ENCODE measurements around the gene MRAP2. TPM values are rescaled to one million over a fixed set of nuclear protein-coding genes. Genes with fewer than 3 reads are reported as not detected.

MRAP2 gene
- total and polyA plus RNA-seq, 2 donors (not counting 1 experiment from before 2014, with no cell fraction given): 0.03 to 0.17 TPM

DNA sequence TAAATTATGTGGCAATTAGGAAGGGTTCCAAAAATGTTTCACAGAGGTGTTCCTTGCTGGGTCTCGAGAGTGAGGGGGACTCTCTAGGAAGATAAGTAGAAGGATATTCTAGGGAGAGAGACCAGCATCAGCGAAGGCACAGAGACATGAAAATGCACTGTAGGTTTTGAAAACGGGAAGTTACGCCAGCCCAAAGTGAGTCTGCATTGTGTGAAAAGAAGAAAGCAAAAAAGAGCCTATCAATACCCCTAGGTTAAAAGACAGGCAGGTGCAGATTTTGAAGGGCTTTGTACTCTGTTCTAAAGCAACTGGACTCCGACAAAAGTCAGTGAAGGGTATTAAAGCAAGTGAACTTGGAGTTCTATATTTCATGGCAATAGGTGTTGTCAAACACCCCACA lies 25.7 kb upstream of the MRAP2 start:
- no peak for DNase-seq (ENCODE audit: low read depth in 2 of 2)
- TF ChIP-seq, protein P1, sequence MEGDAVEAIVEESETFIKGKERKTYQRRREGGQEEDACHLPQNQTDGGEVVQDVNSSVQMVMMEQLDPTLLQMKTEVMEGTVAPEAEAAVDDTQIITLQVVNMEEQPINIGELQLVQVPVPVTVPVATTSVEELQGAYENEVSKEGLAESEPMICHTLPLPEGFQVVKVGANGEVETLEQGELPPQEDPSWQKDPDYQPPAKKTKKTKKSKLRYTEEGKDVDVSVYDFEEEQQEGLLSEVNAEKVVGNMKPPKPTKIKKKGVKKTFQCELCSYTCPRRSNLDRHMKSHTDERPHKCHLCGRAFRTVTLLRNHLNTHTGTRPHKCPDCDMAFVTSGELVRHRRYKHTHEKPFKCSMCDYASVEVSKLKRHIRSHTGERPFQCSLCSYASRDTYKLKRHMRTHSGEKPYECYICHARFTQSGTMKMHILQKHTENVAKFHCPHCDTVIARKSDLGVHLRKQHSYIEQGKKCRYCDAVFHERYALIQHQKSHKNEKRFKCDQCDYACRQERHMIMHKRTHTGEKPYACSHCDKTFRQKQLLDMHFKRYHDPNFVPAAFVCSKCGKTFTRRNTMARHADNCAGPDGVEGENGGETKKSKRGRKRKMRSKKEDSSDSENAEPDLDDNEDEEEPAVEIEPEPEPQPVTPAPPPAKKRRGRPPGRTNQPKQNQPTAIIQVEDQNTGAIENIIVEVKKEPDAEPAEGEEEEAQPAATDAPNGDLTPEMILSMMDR (conservative IDR thresholded peaks at IDR 0.05 in 1 of 2, IDR thresholded peaks at IDR 0.05 in 1 of 2; ENCODE audit: low read depth in 1 of 2, low read length in 2 of 2): no peak
- no peak for TF ChIP-seq EZH2 (IDR thresholded peaks at IDR 0.05; ENCODE audit: low read length, missing control alignments)
- Histone ChIP-seq H3K27ac (ENCODE audit: insufficient read depth, low read length) (no peak overlapping the region), H3K36me3 (ENCODE audit: control insufficient read depth, insufficient read depth, low read length) (no peaks in the 10 kb centered on the region), H4K20me1 (ENCODE audit: control insufficient read depth, extremely low read depth, insufficient read depth, low read length) (no peaks in the 10 kb centered on the region), H2AFZ (ENCODE audit: low read length) (no peak overlapping the region), H3K4me1 (ENCODE audit: control insufficient read depth, extremely low read depth, insufficient read depth, low read length) (no peaks in the 10 kb centered on the region), H3K4me3 (replicated peaks in 1 of 4; ENCODE audit: control extremely low read depth in 1 of 4, insufficient read depth in 1 of 4, low read depth in 3 of 4, low read length in 4 of 4) (no peak overlapping the region), H3K27me3 (ENCODE audit: control insufficient read depth, insufficient read depth, low read length) (no peaks in the 10 kb centered on the region), H3K4me2 (ENCODE audit: extremely low read depth, insufficient read depth, low read length) (no peak overlapping the region), H3K9ac (ENCODE audit: insufficient read depth, low read length) (no peak overlapping the region), H3K9me3 (ENCODE audit: control insufficient read depth, insufficient read depth, low read depth, low read length) (no peaks in the 10 kb centered on the region), H3K79me2 (ENCODE audit: control insufficient read depth, insufficient read depth, low read length) (no peaks in the 10 kb centered on the region)

DNA sequence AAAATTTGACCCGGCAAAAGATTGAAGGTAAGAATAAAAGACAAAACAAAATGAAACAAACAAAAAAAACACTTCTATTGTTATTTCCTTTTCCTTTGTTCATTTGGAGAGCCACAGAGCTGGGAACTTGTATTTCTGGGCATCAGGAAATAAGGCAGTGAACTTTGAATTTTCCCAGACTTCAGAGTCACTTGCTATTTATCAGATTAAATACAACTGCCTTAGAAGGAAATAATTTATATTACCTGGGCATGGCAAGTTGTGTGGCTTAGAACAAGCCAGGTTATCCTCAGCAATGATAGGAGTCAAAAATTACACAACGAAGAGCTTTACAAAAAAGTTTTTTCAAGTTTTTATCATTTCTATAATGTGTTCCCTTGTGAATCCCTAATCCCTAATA lies 20.2 kb upstream of the MRAP2 start:
- H3K36me3 ChIP-seq (ENCODE audit: control insufficient read depth, insufficient read depth, low read length): no peaks in the 10 kb centered on the region
- no peaks in the 10 kb centered on the region for H3K79me2 ChIP-seq (ENCODE audit: control insufficient read depth, insufficient read depth, low read length)
- no peak for DNase-seq (ENCODE audit: low read depth in 2 of 2)
- TF ChIP-seq, protein P1 (conservative IDR thresholded peaks at IDR 0.05 in 1 of 2, IDR thresholded peaks at IDR 0.05 in 1 of 2; ENCODE audit: low read depth in 1 of 2, low read length in 2 of 2): no peak
- no peak for TF ChIP-seq EZH2 (IDR thresholded peaks at IDR 0.05; ENCODE audit: low read length, missing control alignments)
- H3K9ac ChIP-seq (ENCODE audit: insufficient read depth, low read length): no peak overlapping the region
- H3K27me3 ChIP-seq (ENCODE audit: control insufficient read depth, insufficient read depth, low read length): no peaks in the 10 kb centered on the region
- H3K4me3 ChIP-seq (replicated peaks in 1 of 4; ENCODE audit: control extremely low read depth in 1 of 4, insufficient read depth in 1 of 4, low read depth in 3 of 4, low read length in 4 of 4): no peak overlapping the region
- no peak overlapping the region for H2AFZ ChIP-seq (ENCODE audit: low read length)
- no peaks in the 10 kb centered on the region for H3K4me1 ChIP-seq (ENCODE audit: control insufficient read depth, extremely low read depth, insufficient read depth, low read length)
- H3K27ac ChIP-seq (ENCODE audit: insufficient read depth, low read length): no peak overlapping the region
- H3K9me3 ChIP-seq (ENCODE audit: control insufficient read depth, insufficient read depth, low read depth, low read length): no peaks in the 10 kb centered on the region
- H4K20me1 ChIP-seq (ENCODE audit: control insufficient read depth, extremely low read depth, insufficient read depth, low read length): no peaks in the 10 kb centered on the region
- H3K4me2 ChIP-seq (ENCODE audit: extremely low read depth, insufficient read depth, low read length): no peak overlapping the region

DNA sequence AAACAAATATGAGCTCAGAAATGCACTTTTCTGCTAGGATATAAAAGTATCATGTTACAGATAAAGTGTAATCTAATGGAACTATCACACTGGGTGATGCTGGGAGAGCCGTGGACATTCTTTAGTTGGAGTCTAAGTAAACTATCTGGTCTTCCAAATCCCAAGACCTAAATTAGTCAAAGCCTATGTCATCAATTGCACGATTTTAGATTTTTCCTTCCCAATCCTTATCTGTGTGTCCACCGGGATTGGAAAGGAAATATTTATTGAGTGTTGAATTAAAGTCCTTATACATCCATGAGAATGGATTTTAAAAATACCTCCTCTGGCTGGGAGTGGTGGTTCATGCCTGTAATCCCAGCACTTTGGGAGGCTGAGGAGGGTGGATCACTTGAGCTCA lies 19.6 kb upstream of the MRAP2 start:
- H3K4me2 ChIP-seq (ENCODE audit: extremely low read depth, insufficient read depth, low read length): no peak overlapping the region
- H3K9ac ChIP-seq (ENCODE audit: insufficient read depth, low read length): no peak overlapping the region
- no peak for DNase-seq (ENCODE audit: low read depth in 2 of 2)
- H4K20me1 ChIP-seq (ENCODE audit: control insufficient read depth, extremely low read depth, insufficient read depth, low read length): no peaks in the 10 kb centered on the region
- no peaks in the 10 kb centered on the region for H3K4me1 ChIP-seq (ENCODE audit: control insufficient read depth, extremely low read depth, insufficient read depth, low read length)
- TF ChIP-seq, protein P1 (conservative IDR thresholded peaks at IDR 0.05 in 1 of 2, IDR thresholded peaks at IDR 0.05 in 1 of 2; ENCODE audit: low read depth in 1 of 2, low read length in 2 of 2): no peak
- TF ChIP-seq EZH2 (IDR thresholded peaks at IDR 0.05; ENCODE audit: low read length, missing control alignments): no peak
- no peaks in the 10 kb centered on the region for H3K36me3 ChIP-seq (ENCODE audit: control insufficient read depth, insufficient read depth, low read length)
- no peak overlapping the region for H3K4me3 ChIP-seq (replicated peaks in 1 of 4; ENCODE audit: control extremely low read depth in 1 of 4, insufficient read depth in 1 of 4, low read depth in 3 of 4, low read length in 4 of 4)
- H2AFZ ChIP-seq (ENCODE audit: low read length): no peak overlapping the region
- H3K27ac ChIP-seq (ENCODE audit: insufficient read depth, low read length): no peak overlapping the region
- H3K79me2 ChIP-seq (ENCODE audit: control insufficient read depth, insufficient read depth, low read length): no peaks in the 10 kb centered on the region
- H3K27me3 ChIP-seq (ENCODE audit: control insufficient read depth, insufficient read depth, low read length): no peaks in the 10 kb centered on the region
- H3K9me3 ChIP-seq (ENCODE audit: control insufficient read depth, insufficient read depth, low read depth, low read length): no peaks in the 10 kb centered on the region
